Sigmoid colon (tissue), 4 donors: ENCODE results near the gene CCDC71L.

ENCODE experiments used
- EP300 ChIP-seq, 4 donors: sonication (generic); formaldehyde crosslinking; IDR thresholded peaks; one replicate each; pipeline ENCODE4 v1.6.1; 2017; ENCODE audit warnings: antibody characterized with exemption in 4 of 4
- POLR2A ChIP-seq, 2 donors: fragments of 450-650 bp; IDR thresholded peaks; one replicate each; pipeline ENCODE4 v1.6.1; 2016; ENCODE audit warnings: antibody characterized with exemption in 2 of 2, mild to moderate bottlenecking in 2 of 2, moderate library complexity in 2 of 2
- POLR2AphosphoS5 ChIP-seq, 4 donors: sonication (generic); formaldehyde crosslinking; IDR thresholded peaks; one replicate each; pipeline ENCODE4 v1.6.1; 2017; ENCODE audit warnings: antibody characterized with exemption in 4 of 4
- TF ChIP-seq, protein P1 (sequence below), 4 experiments: fragments of 450-650 bp in 3 of 4; fragments of 200-600 bp in 1 of 4; IDR thresholded peaks; one replicate each; pipeline ENCODE4 v1.5.1; 2016 to 2019; ENCODE audit warnings: antibody characterized with exemption in 4 of 4, mild to moderate bottlenecking in 3 of 4, moderate library complexity in 2 of 4

DNA sequence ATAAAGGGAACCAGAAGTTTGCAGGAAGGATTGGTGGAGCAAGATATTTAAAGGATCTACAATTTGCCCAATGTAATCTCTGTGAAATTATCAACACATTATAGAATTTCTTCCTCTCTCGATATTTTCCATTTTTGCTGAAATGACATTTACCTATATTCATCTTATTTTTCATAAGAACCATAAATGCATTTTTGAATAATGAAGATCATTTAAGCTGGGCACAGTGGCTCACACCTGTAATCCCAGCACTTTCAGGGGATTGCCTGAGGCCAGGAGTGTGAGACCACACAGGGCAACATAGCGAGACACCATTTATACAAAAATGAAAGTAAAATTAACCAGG, 37.7 kb downstream of the CCDC71L start:
- TF ChIP-seq EP300 (IDR thresholded peaks at IDR 0.05) (no peak), POLR2A (IDR thresholded peaks at IDR 0.05) (no peak), POLR2AphosphoS5 (IDR thresholded peaks at IDR 0.05) (no peak)
- TF ChIP-seq, protein P1, sequence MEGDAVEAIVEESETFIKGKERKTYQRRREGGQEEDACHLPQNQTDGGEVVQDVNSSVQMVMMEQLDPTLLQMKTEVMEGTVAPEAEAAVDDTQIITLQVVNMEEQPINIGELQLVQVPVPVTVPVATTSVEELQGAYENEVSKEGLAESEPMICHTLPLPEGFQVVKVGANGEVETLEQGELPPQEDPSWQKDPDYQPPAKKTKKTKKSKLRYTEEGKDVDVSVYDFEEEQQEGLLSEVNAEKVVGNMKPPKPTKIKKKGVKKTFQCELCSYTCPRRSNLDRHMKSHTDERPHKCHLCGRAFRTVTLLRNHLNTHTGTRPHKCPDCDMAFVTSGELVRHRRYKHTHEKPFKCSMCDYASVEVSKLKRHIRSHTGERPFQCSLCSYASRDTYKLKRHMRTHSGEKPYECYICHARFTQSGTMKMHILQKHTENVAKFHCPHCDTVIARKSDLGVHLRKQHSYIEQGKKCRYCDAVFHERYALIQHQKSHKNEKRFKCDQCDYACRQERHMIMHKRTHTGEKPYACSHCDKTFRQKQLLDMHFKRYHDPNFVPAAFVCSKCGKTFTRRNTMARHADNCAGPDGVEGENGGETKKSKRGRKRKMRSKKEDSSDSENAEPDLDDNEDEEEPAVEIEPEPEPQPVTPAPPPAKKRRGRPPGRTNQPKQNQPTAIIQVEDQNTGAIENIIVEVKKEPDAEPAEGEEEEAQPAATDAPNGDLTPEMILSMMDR (IDR thresholded peaks at IDR 0.05): no peak
